H9 (cell line): ENCODE results near the gene SEBOX. TPM values are rescaled to one million over a fixed set of nuclear protein-coding genes. Genes with fewer than 3 reads are reported as not detected.

Experiments used
- DNase-seq: peaks from one replicate; pipeline ENCODE4 v3.0.0-alpha.2; 2017
- H2AFZ ChIP-seq: one replicate; pipeline ENCODE4 v1.6.1; 2013; ENCODE audit warnings: mild to moderate bottlenecking, low read length, control low read depth, moderate library complexity
- H2AK5ac ChIP-seq: 2 replicates; pipeline ENCODE4 v1.6.1; 2013; ENCODE audit warnings: low read length, control low read depth, mixed read lengths; ENCODE audit not compliant: insufficient read length
- H2BK120ac ChIP-seq: one replicate; pipeline ENCODE4 v1.6.1; 2013; ENCODE audit warnings: low read depth, mild to moderate bottlenecking, low read length, control low read depth, inconsistent platforms; ENCODE audit not compliant: poor library complexity, severe bottlenecking
- H2BK12ac ChIP-seq: 2 replicates; pipeline ENCODE4 v1.6.1; 2013; ENCODE audit warnings: low read length, control low read depth, mixed read lengths, low read depth; ENCODE audit not compliant: insufficient read length
- H2BK15ac ChIP-seq: 2 replicates; pipeline ENCODE4 v1.6.1; 2013; ENCODE audit warnings: low read depth, low read length, control low read depth
- H2BK20ac ChIP-seq: one replicate; pipeline ENCODE4 v1.6.1; 2013; ENCODE audit warnings: low read depth, mild to moderate bottlenecking, low read length, control low read depth, inconsistent platforms; ENCODE audit not compliant: poor library complexity, severe bottlenecking
- H2BK5ac ChIP-seq: 2 replicates; pipeline ENCODE4 v1.6.1; 2013; ENCODE audit warnings: low read length, control low read depth, mixed read lengths; ENCODE audit not compliant: insufficient read length
- H3K14ac ChIP-seq: 2 replicates; pipeline ENCODE4 v1.6.1; 2013; ENCODE audit warnings: low read length, control low read depth; ENCODE audit not compliant: insufficient read depth
- H3K18ac ChIP-seq: 2 replicates; pipeline ENCODE4 v1.6.1; 2013; ENCODE audit warnings: low read depth, mild to moderate bottlenecking, mixed read lengths, low read length, control low read depth; ENCODE audit not compliant: insufficient read length
- H3K23ac ChIP-seq: 2 replicates; pipeline ENCODE4 v1.6.1; 2013; ENCODE audit warnings: low read length, control low read depth, mixed read lengths, low read depth; ENCODE audit not compliant: insufficient read length
- H3K23me2 ChIP-seq: 2 replicates; pipeline ENCODE4 v1.6.1; 2013; ENCODE audit warnings: low read depth, mild to moderate bottlenecking, mixed read lengths, low read length, control low read depth; ENCODE audit not compliant: insufficient read length, poor library complexity, severe bottlenecking
- H3K27ac ChIP-seq: 2 replicates; pipeline ENCODE4 v1.5.1; 2013; ENCODE audit warnings: low read length, control low read depth, mixed read lengths, low read depth; ENCODE audit not compliant: insufficient read length
- H3K27me3 ChIP-seq: 2 replicates; pipeline ENCODE4 v1.6.1; 2013; ENCODE audit warnings: low read length, control low read depth, inconsistent platforms; ENCODE audit not compliant: insufficient read depth
- H3K4ac ChIP-seq: 2 replicates; pipeline ENCODE4 v1.6.1; 2013; ENCODE audit warnings: low read depth, mild to moderate bottlenecking, control low read depth, inconsistent platforms, low read length, moderate library complexity
- H3K4me1 ChIP-seq: 2 replicates; pipeline ENCODE4 v1.6.1; 2013; ENCODE audit warnings: low read length, control low read depth, inconsistent platforms; ENCODE audit not compliant: insufficient read depth
- H3K4me2 ChIP-seq: 2 replicates; pipeline ENCODE4 v1.6.1; 2013; ENCODE audit warnings: low read length, control low read depth, mixed read lengths; ENCODE audit not compliant: insufficient read length, insufficient read depth
- H3K56ac ChIP-seq: 2 replicates; pipeline ENCODE4 v1.6.1; 2013; ENCODE audit warnings: low read depth, mild to moderate bottlenecking, mixed read lengths, low read length, control low read depth; ENCODE audit not compliant: insufficient read length
- H3K79me1 ChIP-seq: 2 replicates; pipeline ENCODE4 v1.6.1; 2013; ENCODE audit warnings: low read depth, mild to moderate bottlenecking, moderate library complexity, low read length, control low read depth, inconsistent platforms; ENCODE audit not compliant: insufficient read depth, poor library complexity, severe bottlenecking
- H3K79me2 ChIP-seq: 2 replicates; pipeline ENCODE4 v1.6.1; 2013; ENCODE audit warnings: low read length, control low read depth, inconsistent platforms; ENCODE audit not compliant: insufficient read depth
- H3K9ac ChIP-seq: 2 replicates; pipeline ENCODE4 v1.6.1; 2013; ENCODE audit warnings: low read length, control low read depth, mixed read lengths; ENCODE audit not compliant: insufficient read length; ENCODE audit errors: extremely low read depth
- H3K9me3 ChIP-seq: one replicate; pipeline ENCODE4 v1.6.1; 2013; ENCODE audit warnings: low read depth, low read length, inconsistent platforms; ENCODE audit not compliant: control insufficient read depth
- H3T11ph ChIP-seq: one replicate; pipeline ENCODE4 v1.6.1; 2013; ENCODE audit warnings: mild to moderate bottlenecking, low read length, control low read depth, inconsistent platforms
- H4K20me1 ChIP-seq: one replicate; pipeline ENCODE4 v1.6.1; 2013; ENCODE audit not compliant: control insufficient read depth, insufficient read length, insufficient read depth
- H4K5ac ChIP-seq: 2 replicates; pipeline ENCODE4 v1.6.1; 2013; ENCODE audit warnings: low read depth, mild to moderate bottlenecking, mixed read lengths, low read length, control low read depth; ENCODE audit not compliant: insufficient read length
- H4K8ac ChIP-seq: replicated peaks from 2 replicates; pipeline ENCODE4 v1.6.1; 2013; ENCODE audit warnings: low read length, control low read depth, mixed read lengths, low read depth; ENCODE audit not compliant: insufficient read length
- H4K91ac ChIP-seq: 2 replicates; pipeline ENCODE4 v1.6.1; 2013; ENCODE audit warnings: low read depth, mild to moderate bottlenecking, moderate library complexity, mixed read lengths, low read length, control low read depth; ENCODE audit not compliant: insufficient read length
- H3K27ac Mint-ChIP-seq, 3 experiments: 2 replicates in 2 of 3; 3 replicates in 1 of 3; pipeline ENCODE4 v1.8.0; 2020 to 2021; ENCODE audit warnings: mixed read lengths in 3 of 3, mild to moderate bottlenecking in 1 of 3, moderate library complexity in 1 of 3
- H3K27me3 Mint-ChIP-seq: 2 replicates; pipeline ENCODE4 v1.8.0; 2021; ENCODE audit warnings: low read depth, mild to moderate bottlenecking, moderate library complexity, mixed read lengths
- H3K36me3 Mint-ChIP-seq, 3 experiments: 2 replicates in 2 of 3; 3 replicates in 1 of 3; pipeline ENCODE4 v1.8.0; 2020 to 2021; ENCODE audit warnings: low read depth in 3 of 3, mixed read lengths in 3 of 3; ENCODE audit not compliant: insufficient read depth in 1 of 3
- H3K4me1 Mint-ChIP-seq, 2 experiments: 2 replicates each; pipeline ENCODE4 v1.8.0; 2020; ENCODE audit warnings: mixed read lengths in 2 of 2
- H3K4me3 Mint-ChIP-seq, 2 experiments: 2 replicates in 1 of 2; 3 replicates in 1 of 2; pipeline ENCODE4 v1.8.0; 2020 to 2021; ENCODE audit warnings: mild to moderate bottlenecking in 2 of 2, mixed read lengths in 2 of 2, moderate library complexity in 1 of 2
- H3K9me3 Mint-ChIP-seq, 2 experiments: 2 replicates in 1 of 2; 3 replicates in 1 of 2; pipeline ENCODE4 v1.8.0; 2020; ENCODE audit warnings: mild to moderate bottlenecking in 2 of 2, mixed read lengths in 2 of 2, moderate library complexity in 1 of 2
- WGBS: extraction: QIAGEN DNeasy Blood & Tissue Kit; methylation state at CpG from one replicate; pipeline ENCODE4 v1.1.7; 2013; ENCODE audit warnings: missing lambda C conversion rate, low lambda C conversion rate, mixed read lengths; ENCODE audit not compliant: insufficient read length; ENCODE audit errors: extremely low coverage; 5-methylcytosine and 5-hydroxymethylcytosine counted together
- total RNA-seq: library from RNA; stranded (reverse); gene quantifications from 2 replicates; pipeline ENCODE4 v1.2.1, GENCODE V29; 2021
- TF ChIP-seq, protein P1 (sequence below): fragments of 200-600 bp; sonication (generic); conservative IDR thresholded peaks from 3 replicates; pipeline ENCODE4 v1.8.0; 2021; ENCODE audit warnings: antibody characterized with exemption, mild to moderate bottlenecking

SEBOX gene
- total RNA-seq, 1 experiment from 2014 or later, result not detected

DNA sequence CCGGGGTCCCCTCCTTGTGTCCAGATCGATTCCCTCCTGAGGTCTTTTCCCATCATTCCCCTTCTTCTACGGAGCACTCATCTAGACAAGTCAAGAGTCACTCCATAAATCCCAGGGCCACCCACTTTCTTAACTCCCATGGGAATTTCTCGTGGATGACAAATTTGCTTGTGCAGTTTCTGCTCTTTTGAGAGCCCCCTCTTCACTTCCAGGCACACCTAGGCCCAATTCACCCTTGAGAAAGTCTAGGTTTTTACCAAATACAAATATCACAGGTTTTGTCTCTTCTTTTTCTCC, 7.2 kb downstream of the SEBOX start:
- H3K27ac ChIP-seq, result no peak overlapping the region
- no peak overlapping the region for H4K8ac ChIP-seq

More for the DNA sequence above, 7.2 kb downstream of the SEBOX start:
- Mint-ChIP-seq H3K36me3 (peaks cover 30 to 55% (median 48%) of the 10 kb centered on the region in 3 experiments; a peak in 6 of 7 replicates), H3K9me3 (no peaks in the 10 kb centered on the region; a peak in 1 of 5 replicates), H3K4me3 (peak overlapping the region; percentile 90), H3K27ac (peak overlapping the region; percentile 92 to 99 (median 96)), H3K4me1 (peaks cover 14 to 15% of the 10 kb centered on the region in 2 experiments), H3K27me3 (no peaks in the 10 kb centered on the region)
- peaks cover 5% of the 10 kb centered on the region for H3K79me1 ChIP-seq
- no peak overlapping the region for H2BK12ac ChIP-seq
- no peak overlapping the region for H3K4ac ChIP-seq
- H2BK15ac ChIP-seq, result no peak overlapping the region
- DNase-seq, result no peak
- H3K27me3 ChIP-seq, result no peaks in the 10 kb centered on the region
- H3K9me3 ChIP-seq, result no peaks in the 10 kb centered on the region
- H3K18ac ChIP-seq, result no peak overlapping the region
- H3K4me2 ChIP-seq, result peak overlapping the region; percentile 77
- no peak overlapping the region for H3T11ph ChIP-seq
- H3K9ac ChIP-seq, result peak overlapping the region; percentile 53
- H4K20me1 ChIP-seq, result no peaks in the 10 kb centered on the region
- no peak overlapping the region for H2BK5ac ChIP-seq
- no CpG with 5 or more reads among the region's 4 CpGs for WGBS
- H2BK20ac ChIP-seq, result no peak overlapping the region
- H3K56ac ChIP-seq, result no peak overlapping the region
- H3K23ac ChIP-seq, result no peak overlapping the region
- H2AFZ ChIP-seq, result no peak overlapping the region
- no peak overlapping the region for H2BK120ac ChIP-seq
- H2AK5ac ChIP-seq, result no peak overlapping the region
- 0 out of 2 replicates have a peak overlapping the region, but pooled peaks have one; percentile 37 for H3K14ac ChIP-seq
- peaks cover 6% of the 10 kb centered on the region for H3K23me2 ChIP-seq
- TF ChIP-seq, protein P1, sequence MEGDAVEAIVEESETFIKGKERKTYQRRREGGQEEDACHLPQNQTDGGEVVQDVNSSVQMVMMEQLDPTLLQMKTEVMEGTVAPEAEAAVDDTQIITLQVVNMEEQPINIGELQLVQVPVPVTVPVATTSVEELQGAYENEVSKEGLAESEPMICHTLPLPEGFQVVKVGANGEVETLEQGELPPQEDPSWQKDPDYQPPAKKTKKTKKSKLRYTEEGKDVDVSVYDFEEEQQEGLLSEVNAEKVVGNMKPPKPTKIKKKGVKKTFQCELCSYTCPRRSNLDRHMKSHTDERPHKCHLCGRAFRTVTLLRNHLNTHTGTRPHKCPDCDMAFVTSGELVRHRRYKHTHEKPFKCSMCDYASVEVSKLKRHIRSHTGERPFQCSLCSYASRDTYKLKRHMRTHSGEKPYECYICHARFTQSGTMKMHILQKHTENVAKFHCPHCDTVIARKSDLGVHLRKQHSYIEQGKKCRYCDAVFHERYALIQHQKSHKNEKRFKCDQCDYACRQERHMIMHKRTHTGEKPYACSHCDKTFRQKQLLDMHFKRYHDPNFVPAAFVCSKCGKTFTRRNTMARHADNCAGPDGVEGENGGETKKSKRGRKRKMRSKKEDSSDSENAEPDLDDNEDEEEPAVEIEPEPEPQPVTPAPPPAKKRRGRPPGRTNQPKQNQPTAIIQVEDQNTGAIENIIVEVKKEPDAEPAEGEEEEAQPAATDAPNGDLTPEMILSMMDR, result no peak
- H3K4me1 ChIP-seq, result no peaks in the 10 kb centered on the region
- no peak overlapping the region for H4K91ac ChIP-seq
- no peaks in the 10 kb centered on the region for H3K79me2 ChIP-seq
- no peak overlapping the region for H4K5ac ChIP-seq
